Measurements from ENCODE around the gene TGM5.
"Not testable (repeated sequence)": the region's sequence is repeated elsewhere in the genome, so short reads cannot be mapped to it uniquely, and the experiment has no call there.

Gene TGM5

GRCh38 chr15:43218908-43219706 is 47.6 kb downstream of the TGM5 start:
- DNase-seq (ENCODE audit: low read depth): no peak

DNA sequence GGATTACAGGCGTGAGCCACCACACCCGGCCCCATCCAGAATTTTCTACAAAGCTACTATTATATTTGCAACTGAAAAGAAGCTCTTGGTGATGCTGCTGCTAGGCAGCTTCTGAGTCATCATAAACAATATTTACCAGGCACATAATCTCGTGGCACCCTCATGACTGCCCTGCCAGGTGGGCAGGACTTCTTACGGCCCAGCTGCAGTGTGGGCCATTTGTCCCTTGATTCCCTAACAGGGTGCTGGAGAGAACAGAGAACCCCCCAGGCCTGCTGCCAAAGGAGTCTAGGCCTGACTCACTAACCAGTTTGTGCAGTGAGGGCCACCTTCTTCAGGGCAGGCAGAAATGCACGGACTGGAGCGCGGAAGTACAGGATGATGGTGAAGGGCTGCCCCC is 50.8 kb downstream of the TGM5 start:
- no peak for DNase-seq (ENCODE audit: low read depth)

DNA sequence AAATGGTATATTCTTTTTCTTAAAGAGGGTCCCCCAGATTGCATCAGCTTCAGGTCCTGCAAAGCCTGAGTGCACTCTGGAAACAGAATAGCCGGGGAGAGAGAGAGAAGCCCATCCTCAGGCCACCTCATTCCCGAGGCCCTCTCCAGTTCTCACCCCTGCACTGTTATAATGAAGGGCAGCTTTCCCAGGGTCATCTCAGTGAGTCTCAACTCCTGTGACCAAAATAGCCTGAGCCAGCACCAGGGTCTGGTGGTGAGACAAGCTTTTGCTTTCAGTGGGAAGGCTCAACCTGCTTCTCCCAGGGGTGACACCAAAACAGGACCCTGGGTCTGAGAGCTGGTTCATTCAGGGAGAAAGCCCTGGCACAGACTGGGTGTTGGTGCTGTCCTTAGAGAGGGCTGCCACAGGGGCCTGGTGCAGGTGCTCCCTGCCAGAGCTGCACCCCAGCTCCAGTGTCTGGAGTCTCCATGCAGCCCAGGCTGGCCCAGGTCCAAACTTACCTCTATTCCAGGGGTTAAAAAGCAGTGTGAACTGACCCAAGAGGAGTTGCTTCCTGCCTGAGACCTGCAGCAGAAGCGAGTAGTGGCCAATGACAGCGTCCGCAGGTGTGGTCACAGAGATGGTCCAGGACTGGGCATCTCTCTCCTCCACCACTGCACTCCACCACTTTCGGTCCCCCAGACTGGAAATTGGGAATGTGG is 52.0 kb downstream of the TGM5 start:
- DNase-seq (ENCODE audit: low read depth): no peak

DNA sequence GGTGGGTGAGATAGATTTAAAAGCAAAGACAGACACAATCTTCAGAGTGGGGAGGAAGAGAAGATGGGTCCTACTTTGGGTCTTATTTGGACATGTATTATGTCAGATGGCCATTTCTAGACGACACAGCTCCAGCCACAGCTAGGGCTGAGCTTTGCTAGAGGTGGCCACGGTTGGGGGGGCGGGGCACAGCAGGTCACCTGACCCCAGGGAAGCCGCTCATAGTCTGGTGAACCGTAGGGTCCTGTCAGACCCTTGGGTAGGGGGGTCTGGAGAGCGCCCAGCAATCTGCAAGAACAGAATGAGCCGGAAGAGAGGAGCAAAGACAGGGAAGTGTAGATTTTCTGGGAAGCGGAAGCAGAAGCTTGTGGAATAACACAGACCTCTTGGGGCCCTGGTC is 52.6 kb downstream of the TGM5 start:
- no peak for DNase-seq (ENCODE audit: low read depth)

- DNase-seq (ENCODE audit: low read depth): no peak
These were observed 53.3 kb downstream of the TGM5 start for GRCh38 chr15:43213466-43213865.

GRCh38 chr15:43212951-43213350 is 53.8 kb downstream of the TGM5 start:
- DNase-seq (ENCODE audit: low read depth): no peak

DNA sequence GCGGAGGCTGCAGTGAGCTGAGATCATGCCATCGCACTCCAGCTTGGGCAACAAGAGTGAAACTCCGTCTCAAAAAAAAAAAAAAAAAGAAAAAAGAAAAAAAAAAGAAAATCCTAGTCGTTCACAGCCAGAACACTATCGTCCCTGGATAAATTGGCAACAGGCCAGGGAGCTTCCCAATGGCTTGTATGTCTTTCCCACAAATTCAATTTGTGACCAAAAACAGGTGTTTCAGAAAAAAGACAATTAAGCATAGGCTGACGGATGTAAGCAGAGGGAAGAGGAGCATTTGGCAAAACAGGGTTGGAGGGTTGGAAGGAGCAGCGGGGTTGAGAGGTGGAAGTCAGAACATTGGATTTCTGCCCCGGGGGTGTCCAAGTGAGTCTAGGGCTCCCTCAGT is 54.4 kb downstream of the TGM5 start:
- DNase-seq (ENCODE audit: low read depth): no peak

GRCh38 chr15:43211224-43211735 is 55.4 kb downstream of the TGM5 start:
- DNase-seq (ENCODE audit: low read depth): no peak

GRCh38 chr15:43210807-43211206 is 55.9 kb downstream of the TGM5 start:
- DNase-seq (ENCODE audit: low read depth): no peak

- DNase-seq (ENCODE audit: low read depth): no peak
These were observed 56.5 kb downstream of the TGM5 start for GRCh38 chr15:43210172-43210745.

- no peak for DNase-seq (ENCODE audit: low read depth)
These were observed 57.5 kb downstream of the TGM5 start for GRCh38 chr15:43209059-43209824.

DNA sequence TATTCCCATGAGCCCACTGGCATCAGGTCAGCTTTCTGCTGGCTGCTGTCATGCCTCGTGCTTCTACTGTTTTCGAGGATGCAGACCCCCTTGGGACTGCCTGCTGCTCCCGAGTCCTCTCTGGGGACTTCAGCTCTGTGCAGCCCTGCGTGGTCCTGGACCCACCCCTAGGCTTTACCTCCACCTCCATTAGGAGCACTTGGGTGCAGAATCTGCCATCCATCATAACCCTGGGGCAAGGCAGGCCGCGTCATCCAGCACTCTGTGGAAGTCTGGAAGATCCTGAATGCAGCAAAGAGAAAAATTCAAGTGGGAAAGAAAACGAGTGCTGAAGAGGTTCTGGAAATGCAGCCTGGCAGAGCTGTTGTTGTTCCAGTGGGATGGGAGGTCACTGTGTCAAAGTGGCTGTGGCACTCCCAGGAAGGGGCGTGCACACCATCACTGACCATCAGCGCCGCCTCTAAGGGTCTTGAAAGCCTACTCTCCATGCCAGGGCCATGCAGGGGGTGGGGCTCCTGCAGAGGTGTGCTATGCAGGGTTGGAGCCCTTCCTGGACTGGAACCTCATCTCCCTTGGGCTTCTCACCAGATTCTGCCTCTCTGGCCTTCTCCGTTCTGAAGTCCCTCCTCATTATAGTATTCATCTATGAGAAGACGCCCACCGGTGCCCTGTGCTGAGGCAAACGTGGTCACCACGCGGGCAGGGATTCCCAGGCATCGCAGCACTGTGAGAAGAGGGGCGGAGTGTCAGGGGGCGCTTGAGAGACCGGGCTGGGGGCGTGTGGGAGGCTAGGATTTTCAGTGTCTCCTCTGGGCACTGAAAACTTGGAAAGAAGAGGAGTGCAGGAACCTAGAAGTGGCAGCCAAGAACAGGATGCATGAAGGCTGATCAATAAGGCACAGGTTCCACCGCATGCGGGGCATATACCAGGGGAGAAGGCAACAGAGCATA is 58.4 kb downstream of the TGM5 start:
- no peak for DNase-seq (ENCODE audit: low read depth)

GRCh38 chr15:43207024-43207423 is 59.7 kb downstream of the TGM5 start:
- no peak for DNase-seq (ENCODE audit: low read depth)

DNA sequence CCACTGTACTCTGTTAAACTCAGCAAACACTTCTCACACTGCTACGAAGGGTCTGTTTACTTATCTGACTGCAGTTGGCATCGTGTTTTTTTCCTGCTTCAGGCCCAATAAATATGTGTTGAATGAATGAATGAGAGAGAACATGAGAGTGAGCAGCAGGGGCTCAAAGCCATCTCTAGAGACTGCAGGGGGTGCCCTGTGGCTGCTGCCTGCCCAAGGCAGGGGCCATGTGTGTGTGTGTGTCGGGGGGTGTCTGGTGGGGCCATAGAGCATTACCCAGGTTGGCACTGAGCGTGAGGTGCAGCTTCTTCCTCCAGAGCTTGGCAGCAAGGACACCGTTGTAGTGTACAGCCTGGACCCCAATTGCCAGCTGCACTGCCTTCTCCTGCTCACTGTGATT is 60.7 kb downstream of the TGM5 start:
- no peak for DNase-seq (ENCODE audit: low read depth)

DNA sequence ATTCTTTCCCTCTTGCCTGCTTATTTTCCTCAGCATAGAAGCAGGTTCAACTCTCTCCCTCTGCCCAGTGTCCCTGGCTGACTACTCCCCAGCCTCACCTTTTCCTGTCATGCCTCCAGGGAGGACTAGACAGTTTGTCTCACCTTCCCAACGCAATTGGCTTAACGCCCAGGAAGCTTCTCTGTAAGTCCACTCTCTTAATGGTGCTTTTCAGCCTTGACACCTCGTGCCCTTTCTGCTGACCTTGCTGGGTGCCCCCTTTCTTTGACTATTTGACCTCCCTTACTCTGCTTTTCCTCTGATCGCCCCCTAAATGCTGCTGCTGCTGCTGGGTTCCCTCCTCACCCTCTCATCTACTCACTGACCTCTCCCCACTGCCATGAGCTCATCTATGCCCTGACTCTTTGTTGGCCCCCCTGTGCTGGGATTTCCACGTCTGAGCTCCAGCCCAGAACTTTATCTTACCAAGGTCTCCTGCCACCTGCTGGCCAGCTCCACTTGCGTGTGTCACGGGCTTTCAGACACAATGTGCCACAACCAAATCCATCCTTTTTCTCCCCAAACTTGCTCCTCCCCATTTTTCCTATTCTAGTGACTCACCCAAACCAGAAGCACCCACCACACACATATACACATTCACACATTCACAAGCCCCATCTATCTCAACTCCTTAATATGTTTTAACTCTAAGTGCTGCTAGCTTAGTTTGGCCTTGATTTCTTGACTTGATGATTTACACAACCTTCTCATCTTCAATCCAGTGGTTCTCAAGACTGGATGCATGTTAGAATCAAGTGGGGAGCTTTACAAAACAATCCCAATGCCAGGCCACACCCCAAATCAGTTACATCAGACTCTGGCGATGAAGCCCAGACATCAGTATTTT is 62.5 kb downstream of the TGM5 start:
- DNase-seq (ENCODE audit: low read depth): peak; percentile 20

DNA sequence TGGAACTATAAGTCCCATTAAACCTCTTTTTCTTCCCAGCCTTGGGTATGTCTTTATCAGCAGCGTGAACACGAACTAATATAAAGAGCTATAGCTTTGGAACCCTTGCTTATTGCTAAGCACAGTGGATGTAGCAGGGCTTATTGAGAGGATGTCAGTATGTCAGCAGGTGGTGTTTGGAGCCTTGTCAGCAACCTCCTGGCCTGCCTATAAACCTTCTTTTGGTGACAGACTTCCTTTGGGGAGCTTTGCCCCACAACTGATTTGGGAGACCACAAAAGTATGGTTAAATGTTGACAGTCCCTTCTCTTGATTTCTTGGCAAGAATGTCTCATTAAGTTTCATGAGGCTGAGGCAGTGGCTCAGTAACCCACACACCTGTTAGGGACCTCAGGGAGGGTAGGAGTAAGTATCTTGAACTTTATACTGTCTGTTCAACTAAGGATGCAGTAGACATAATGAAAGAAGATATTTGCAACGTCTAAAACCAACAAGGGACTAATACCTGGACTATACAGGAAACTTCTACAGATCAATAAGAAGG is 66.7 kb downstream of the TGM5 start:
- DNase-seq (ENCODE audit: low read depth): no peak

GRCh38 chr15:43198992-43199391 is 67.7 kb downstream of the TGM5 start:
- no peak for DNase-seq (ENCODE audit: low read depth)

DNA sequence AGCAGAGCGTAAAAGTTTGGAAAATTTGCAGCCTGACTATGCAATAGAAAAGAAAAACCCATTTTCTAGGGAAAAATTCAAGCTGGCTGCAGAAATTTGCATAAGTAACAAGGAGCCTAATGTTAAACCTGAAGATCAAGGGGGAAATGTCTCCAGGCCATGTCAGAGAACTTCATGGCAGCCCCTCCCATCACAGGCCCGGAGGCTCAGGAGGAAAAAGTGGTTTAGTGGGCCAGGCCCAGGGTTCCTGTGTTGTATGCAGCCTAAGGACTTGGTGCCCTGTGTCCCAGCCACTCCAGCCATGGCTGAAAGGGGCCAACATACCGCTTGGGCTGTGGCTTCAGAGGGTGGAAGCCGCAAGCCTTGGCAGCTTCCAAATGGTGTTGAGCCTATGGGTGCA is 68.2 kb downstream of the TGM5 start:
- DNase-seq (ENCODE audit: low read depth): not testable (repeated sequence)

DNA sequence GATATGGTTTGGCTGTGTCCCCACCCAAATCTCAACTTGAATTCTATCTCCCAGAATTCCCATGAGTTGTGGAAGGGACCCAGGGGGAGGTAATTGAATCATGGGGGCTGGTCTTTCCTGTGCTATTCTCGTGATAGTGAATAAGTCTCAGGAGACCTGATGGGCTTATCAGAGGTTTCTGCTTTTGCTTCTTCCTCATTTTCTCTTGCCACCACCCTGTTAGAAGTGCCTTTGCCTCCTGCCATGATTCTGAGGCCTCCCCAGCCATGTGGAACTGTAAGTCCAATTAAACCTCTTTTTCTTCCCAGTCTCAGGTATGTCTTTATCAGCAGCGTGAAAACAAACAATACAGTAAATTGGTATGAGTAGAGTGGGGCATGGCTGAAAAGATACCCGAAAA is 69.0 kb downstream of the TGM5 start:
- not testable (repeated sequence) for DNase-seq (ENCODE audit: low read depth)

Data from stimulated activated CD8-positive, alpha-beta memory T cell treated with anti-CD3 and anti-CD28 coated beads, Interleukin-15, amount 100 ng/mL, for 1 hour (primary cell).